HEK293T (cell line): Measurements from ENCODE around the gene GSTP1.

Experiments used
- ARNT ChIP-seq: fragments of 450-650 bp; IDR thresholded peaks from 2 replicates; pipeline ENCODE4 v1.6.1; 2017; ENCODE audit warnings: mild to moderate bottlenecking
- BHLHE40 ChIP-seq: fragments of 450-650 bp; IDR thresholded peaks from 2 replicates; pipeline ENCODE4 v1.6.1; 2016; ENCODE audit warnings: mild to moderate bottlenecking, moderate library complexity, borderline replicate concordance
- ELF4 ChIP-seq: fragments of 450-650 bp; IDR thresholded peaks from 2 replicates; pipeline ENCODE4 v1.6.1; 2017; ENCODE audit warnings: antibody characterized with exemption
- FOXA1 ChIP-seq: fragments of 450-650 bp; IDR thresholded peaks from 2 replicates; pipeline ENCODE4 v1.6.1; 2016; ENCODE audit warnings: mild to moderate bottlenecking
- FOXK2 ChIP-seq: fragments of 450-650 bp; IDR thresholded peaks from 2 replicates; pipeline ENCODE4 v1.6.1; 2016; ENCODE audit warnings: mild to moderate bottlenecking
- FOXM1 ChIP-seq: fragments of 450-650 bp; IDR thresholded peaks from 2 replicates; pipeline ENCODE4 v1.6.1; 2017; ENCODE audit warnings: mild to moderate bottlenecking, borderline replicate concordance
- HDGF ChIP-seq: fragments of 450-650 bp; IDR thresholded peaks from 2 replicates; pipeline ENCODE4 v1.6.1; 2017; ENCODE audit warnings: antibody characterized with exemption, borderline replicate concordance
- L3MBTL2 ChIP-seq: fragments of 450-650 bp; conservative IDR thresholded peaks from 2 replicates; pipeline ENCODE4 v1.6.1; 2016; ENCODE audit warnings: mild to moderate bottlenecking
- NFRKB ChIP-seq: fragments of 450-650 bp; IDR thresholded peaks from 2 replicates; pipeline ENCODE4 v1.6.1; 2016; ENCODE audit warnings: mild to moderate bottlenecking, moderate library complexity
- SP1 ChIP-seq: fragments of 450-650 bp; IDR thresholded peaks from 2 replicates; pipeline ENCODE4 v1.6.1; 2017
- SUZ12 ChIP-seq: fragments of 450-650 bp; IDR thresholded peaks from 2 replicates; pipeline ENCODE4 v1.6.1; 2016; ENCODE audit warnings: mild to moderate bottlenecking
- TARDBP ChIP-seq: fragments of 450-650 bp; IDR thresholded peaks from 2 replicates; pipeline ENCODE4 v1.6.1; 2016
- ZNF384 ChIP-seq: fragments of 450-650 bp; IDR thresholded peaks from 2 replicates; pipeline ENCODE4 v1.6.1; 2016
- TF ChIP-seq, protein P1 (sequence below): fragments of 450-650 bp; IDR thresholded peaks from 2 replicates; pipeline ENCODE4 v1.6.1; 2016

DNA sequence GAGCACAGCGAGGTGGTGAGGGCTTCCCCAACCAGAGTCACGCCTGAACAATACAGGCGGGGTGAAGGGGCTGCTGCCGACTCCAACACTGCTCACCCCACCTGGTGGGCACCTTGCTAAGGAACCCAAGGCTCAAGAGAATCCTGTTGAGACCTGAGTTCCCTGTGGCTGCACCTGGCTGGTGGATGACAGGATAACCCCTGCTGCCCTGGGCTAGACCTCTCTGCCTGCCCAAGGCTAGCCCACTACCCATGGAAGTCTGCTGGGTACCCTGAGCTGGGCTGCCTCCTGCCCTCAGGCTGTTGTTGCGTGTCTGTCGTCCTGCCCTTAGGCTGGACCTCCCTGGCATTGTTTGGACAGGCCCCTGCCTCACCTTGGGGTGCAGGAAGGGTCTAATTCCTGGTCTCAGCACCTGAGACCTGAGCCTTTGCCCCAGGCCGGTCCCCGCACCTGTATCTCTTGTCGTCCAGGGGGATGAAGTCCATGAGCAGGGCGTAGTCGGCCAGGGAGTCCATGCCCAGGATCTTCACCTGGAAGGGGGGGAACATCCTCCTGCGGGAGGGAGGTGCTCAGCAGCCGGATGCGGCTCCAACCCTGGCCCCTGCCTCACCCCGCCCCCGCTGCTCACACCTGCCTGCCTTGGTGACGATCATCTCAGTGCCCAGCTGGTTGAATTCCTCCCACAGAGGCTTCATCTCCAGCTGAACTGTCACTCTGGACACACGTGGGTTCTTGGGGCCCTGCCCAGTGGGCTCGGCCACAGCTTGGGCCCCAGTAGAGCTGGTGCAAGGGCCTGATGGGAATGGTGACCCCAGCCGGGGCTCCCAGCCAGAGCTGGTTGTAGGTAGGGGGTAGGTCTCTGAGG lies 51.0 kb downstream of the GSTP1 start:
- TF ChIP-seq FOXM1: no peak
- no peak for TF ChIP-seq SUZ12
- no peak for TF ChIP-seq ELF4
- TF ChIP-seq, protein P1, sequence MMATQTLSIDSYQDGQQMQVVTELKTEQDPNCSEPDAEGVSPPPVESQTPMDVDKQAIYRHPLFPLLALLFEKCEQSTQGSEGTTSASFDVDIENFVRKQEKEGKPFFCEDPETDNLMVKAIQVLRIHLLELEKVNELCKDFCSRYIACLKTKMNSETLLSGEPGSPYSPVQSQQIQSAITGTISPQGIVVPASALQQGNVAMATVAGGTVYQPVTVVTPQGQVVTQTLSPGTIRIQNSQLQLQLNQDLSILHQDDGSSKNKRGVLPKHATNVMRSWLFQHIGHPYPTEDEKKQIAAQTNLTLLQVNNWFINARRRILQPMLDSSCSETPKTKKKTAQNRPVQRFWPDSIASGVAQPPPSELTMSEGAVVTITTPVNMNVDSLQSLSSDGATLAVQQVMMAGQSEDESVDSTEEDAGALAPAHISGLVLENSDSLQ: no peak
- no peak for TF ChIP-seq FOXK2
- no peak for TF ChIP-seq ARNT
- TF ChIP-seq BHLHE40: no peak
- TF ChIP-seq SP1: no peak
- no peak for TF ChIP-seq FOXA1
- TF ChIP-seq ZNF384: no peak
- TF ChIP-seq NFRKB: no peak
- no peak for TF ChIP-seq TARDBP
- no peak for TF ChIP-seq L3MBTL2
- no peak for TF ChIP-seq HDGF
